Lung (tissue), 12 donors: ENCODE measurements around the gene SLC8B1. TPM values are rescaled to one million over a fixed set of nuclear protein-coding genes. Genes with fewer than 3 reads are reported as not detected.
A peak's percentile ranks its signal among the peaks of the same experiment; 100 is the strongest.

Experiments used
- ATAC-seq: fragments of 200-7000 bp; cut with Tn5 transposase; one replicate; pipeline ENCODE4 v1.9.1; 2020; ENCODE audit warnings: moderate number of reproducible peaks; ENCODE audit not compliant: insufficient read depth, low FRiP score
- DNase-seq, 3 donors: peaks; one replicate each; pipeline ENCODE4 v3.0.0-alpha.2; 2013 to 2017
- H3K27ac ChIP-seq, 2 donors: one replicate each; pipeline ENCODE4 v1.5.1; 2013; ENCODE audit warnings: mild to moderate bottlenecking in 2 of 2, moderate library complexity in 2 of 2, control low read depth in 1 of 2, inconsistent platforms in 1 of 2, low read depth in 1 of 2, low read length in 1 of 2
- H3K27me3 ChIP-seq, 3 donors: one replicate each; pipeline ENCODE4 v1.5.1; 2013; ENCODE audit warnings: low read length in 2 of 3; ENCODE audit not compliant: control insufficient read depth in 3 of 3, insufficient read depth in 3 of 3
- H3K36me3 ChIP-seq, 4 donors: one replicate each; pipeline ENCODE4 v1.5.1; 2013; ENCODE audit warnings: low read length in 4 of 4, mild to moderate bottlenecking in 1 of 4, moderate library complexity in 1 of 4; ENCODE audit not compliant: control insufficient read depth in 4 of 4, insufficient read depth in 4 of 4
- H3K4me1 ChIP-seq, 5 donors: one replicate each; pipeline ENCODE4 v1.5.1; 2013; ENCODE audit warnings: low read length in 5 of 5, mild to moderate bottlenecking in 2 of 5, moderate library complexity in 1 of 5; ENCODE audit not compliant: control insufficient read depth in 5 of 5, insufficient read depth in 5 of 5
- H3K4me3 ChIP-seq: one replicate; pipeline ENCODE4 v1.5.1; 2013; ENCODE audit warnings: mild to moderate bottlenecking, control low read depth, moderate library complexity
- H3K9ac ChIP-seq, 2 donors: one replicate each; pipeline ENCODE4 v1.5.1; 2013; ENCODE audit warnings: low read length in 2 of 2, control low read depth in 1 of 2; ENCODE audit not compliant: insufficient read depth in 1 of 2
- H3K9me3 ChIP-seq, 4 donors: one replicate each; pipeline ENCODE4 v1.5.1; 2013; ENCODE audit warnings: low read length in 3 of 4, mild to moderate bottlenecking in 1 of 4, moderate library complexity in 1 of 4; ENCODE audit not compliant: control insufficient read depth in 4 of 4, insufficient read depth in 3 of 4
- WGBS, 2 donors: extraction: QIAGEN DNeasy Blood & Tissue Kit; methylation state at CpG; one replicate each; pipeline ENCODE4 v1.1.7; 2013; 5-methylcytosine and 5-hydroxymethylcytosine counted together
- polyA plus RNA-seq, 2 donors: library from polyadenylated mRNA; stranded (reverse); fragments of 200-250 nt; gene quantifications; one replicate each; pipeline ENCODE4 v1.2.1, GENCODE V29; 2013
- total RNA-seq, 2 donors: library from RNA; depleted of rRNA in 1 of 2; stranded (reverse); fragments of >200 nt in 1 of 2; gene quantifications; one replicate each; pipeline ENCODE4 v1.2.1, GENCODE V29; 2014 to 2021
- TF ChIP-seq, protein P1 (sequence below): IDR thresholded peaks from 2 replicates; pipeline ENCODE4 v1.5.1; 2012; ENCODE audit warnings: mild to moderate bottlenecking; ENCODE audit errors: control extremely low read depth, extremely low read depth
- donor health status: control.
- donor health status: control.
- donor health status: Bipolar disorder and iron deficiency.
- donor health status: healthy.
- donor health status: DM: yes; HTN: yes; CAD: no.

SLC8B1 gene
- total and polyA plus RNA-seq, 4 donors, result 21.8 to 44.8 (median 32.1) TPM

DNA sequence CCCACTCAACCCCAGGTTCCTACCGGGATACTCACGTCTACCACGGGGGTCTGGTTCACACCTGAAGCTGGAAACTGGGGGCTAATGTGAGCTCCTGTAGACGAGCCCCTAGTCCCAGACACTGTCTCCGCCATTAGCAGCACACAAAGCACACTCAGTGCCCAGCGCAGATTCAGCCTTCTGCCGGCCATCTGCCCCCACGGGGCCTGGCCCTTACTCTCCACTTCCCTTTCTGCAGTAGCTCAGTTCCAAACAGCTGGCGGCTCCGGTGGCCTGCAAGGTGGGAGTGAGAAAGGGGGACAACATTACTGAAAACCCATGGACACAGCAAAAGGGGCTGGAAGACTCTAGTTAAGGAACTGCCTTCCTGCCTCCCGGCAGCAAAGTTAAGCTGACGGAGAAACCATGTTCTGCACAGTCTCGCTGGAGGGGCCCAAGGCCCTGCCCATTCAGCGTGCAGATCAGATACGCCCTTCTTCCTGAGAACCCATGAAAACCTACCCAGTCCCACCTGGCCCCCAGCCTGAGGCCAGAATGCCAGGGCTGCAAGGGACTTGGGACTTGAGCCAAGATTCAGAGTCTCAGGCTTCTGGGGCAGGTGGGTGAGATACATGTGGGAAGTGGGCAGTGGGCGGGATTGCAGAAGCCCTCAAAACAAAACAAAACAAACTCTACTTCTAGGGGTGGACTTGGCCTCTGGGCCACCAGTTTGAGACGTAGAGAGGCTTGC is 2.1 kb downstream of the SLC8B1 start:
- DNase-seq (peak in 1 of 3 donors; percentile 23), ATAC-seq (no peak)
- peaks cover 0 to 16% (median 4%) of the 10 kb centered on the region in 5 donors for H3K4me1 ChIP-seq
- peaks cover 0 to 30% (median 2%) of the 10 kb centered on the region in 4 donors for H3K36me3 ChIP-seq
- H3K4me3 ChIP-seq, result no peak overlapping the region
- peak overlapping the region in 1 of 2 donors; percentile 13 for H3K27ac ChIP-seq
- no peaks in the 10 kb centered on the region for H3K9me3 ChIP-seq
- H3K27me3 ChIP-seq, result no peaks in the 10 kb centered on the region
- TF ChIP-seq, protein P1, sequence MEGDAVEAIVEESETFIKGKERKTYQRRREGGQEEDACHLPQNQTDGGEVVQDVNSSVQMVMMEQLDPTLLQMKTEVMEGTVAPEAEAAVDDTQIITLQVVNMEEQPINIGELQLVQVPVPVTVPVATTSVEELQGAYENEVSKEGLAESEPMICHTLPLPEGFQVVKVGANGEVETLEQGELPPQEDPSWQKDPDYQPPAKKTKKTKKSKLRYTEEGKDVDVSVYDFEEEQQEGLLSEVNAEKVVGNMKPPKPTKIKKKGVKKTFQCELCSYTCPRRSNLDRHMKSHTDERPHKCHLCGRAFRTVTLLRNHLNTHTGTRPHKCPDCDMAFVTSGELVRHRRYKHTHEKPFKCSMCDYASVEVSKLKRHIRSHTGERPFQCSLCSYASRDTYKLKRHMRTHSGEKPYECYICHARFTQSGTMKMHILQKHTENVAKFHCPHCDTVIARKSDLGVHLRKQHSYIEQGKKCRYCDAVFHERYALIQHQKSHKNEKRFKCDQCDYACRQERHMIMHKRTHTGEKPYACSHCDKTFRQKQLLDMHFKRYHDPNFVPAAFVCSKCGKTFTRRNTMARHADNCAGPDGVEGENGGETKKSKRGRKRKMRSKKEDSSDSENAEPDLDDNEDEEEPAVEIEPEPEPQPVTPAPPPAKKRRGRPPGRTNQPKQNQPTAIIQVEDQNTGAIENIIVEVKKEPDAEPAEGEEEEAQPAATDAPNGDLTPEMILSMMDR, result no peak
- H3K9ac ChIP-seq, result no peak overlapping the region
- 64 to 79% methylated on average over 17 of the region's 17 CpGs for WGBS, 2 donors

DNA sequence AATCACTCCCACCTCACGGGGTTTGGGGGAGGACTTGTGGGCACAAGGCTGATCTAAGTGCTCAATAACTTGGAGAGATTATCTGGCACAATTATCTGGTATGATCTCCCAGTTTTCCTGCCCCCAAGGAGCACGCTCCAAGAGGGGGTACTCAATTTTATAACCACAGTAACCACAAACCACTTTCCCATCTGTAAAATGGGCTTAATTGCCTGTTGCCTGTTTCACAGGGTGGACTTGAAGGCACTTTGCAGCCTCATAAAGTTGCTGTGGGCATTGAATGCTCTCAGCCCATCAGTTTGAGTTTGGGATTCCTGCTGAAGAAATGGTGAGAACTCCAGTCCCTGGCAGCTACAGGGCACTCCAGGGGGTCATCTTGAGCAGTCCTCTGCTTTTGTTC is 4.4 kb downstream of the SLC8B1 start:
- TF ChIP-seq, protein P1, result no peak
- ATAC-seq (no peak), DNase-seq (no peak)
- H3K4me3 ChIP-seq, result no peak overlapping the region
- no peaks in the 10 kb centered on the region for H3K9me3 ChIP-seq
- H3K36me3 ChIP-seq, result peaks cover 0 to 35% (median 2%) of the 10 kb centered on the region in 4 donors
- peaks cover 0 to 21% (median 4%) of the 10 kb centered on the region in 5 donors for H3K4me1 ChIP-seq
- H3K27me3 ChIP-seq, result no peaks in the 10 kb centered on the region
- no peak overlapping the region for H3K9ac ChIP-seq
- WGBS, 2 donors, result 94 to 98% methylated on average over 2 of the region's 2 CpGs
- no peak overlapping the region for H3K27ac ChIP-seq

DNA sequence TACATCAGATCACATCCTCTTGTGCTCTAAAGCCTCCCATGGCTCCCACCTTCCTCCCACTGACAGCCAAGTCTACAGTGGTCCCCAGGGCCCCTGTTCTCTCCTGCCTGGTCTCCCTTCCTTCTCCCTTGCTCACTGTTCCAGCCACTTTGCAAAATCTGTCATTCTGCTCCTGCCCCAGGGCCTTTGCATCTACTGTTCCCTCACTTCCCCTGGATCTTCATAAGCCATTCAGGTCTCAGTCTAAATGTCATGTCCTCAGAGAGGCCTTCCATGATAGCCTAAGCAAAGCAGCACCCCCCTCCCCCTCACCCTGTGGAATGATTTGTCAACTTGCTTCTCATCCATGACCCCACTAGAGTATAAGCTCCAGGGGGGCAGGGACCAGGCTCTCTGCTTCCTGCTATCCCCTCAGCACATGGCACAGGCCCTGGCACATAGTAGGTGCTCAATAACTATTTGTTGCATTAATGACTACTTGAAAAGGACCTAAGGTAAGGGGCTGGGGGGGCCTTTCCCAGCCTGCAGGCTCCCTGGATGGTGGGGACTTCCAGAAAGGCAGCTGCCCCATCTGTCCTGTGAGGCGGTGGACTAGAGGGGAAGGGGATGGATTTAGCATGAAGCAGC is 5.0 kb downstream of the SLC8B1 start:
- WGBS, 2 donors, result 93 to 100% methylated on average over 1 of the region's 1 CpG
- DNase-seq (no peak), ATAC-seq (no peak)
- Histone ChIP-seq H3K9ac (no peak overlapping the region), H3K27me3 (no peaks in the 10 kb centered on the region), H3K4me3 (no peak overlapping the region), H3K27ac (no peak overlapping the region), H3K4me1 (peaks cover 0 to 20% (median 4%) of the 10 kb centered on the region in 5 donors), H3K36me3 (peaks cover 0 to 35% (median 2%) of the 10 kb centered on the region in 4 donors), H3K9me3 (no peaks in the 10 kb centered on the region)
- TF ChIP-seq, protein P1, result no peak
